ENCODE results near the gene APLP2.

DNA sequence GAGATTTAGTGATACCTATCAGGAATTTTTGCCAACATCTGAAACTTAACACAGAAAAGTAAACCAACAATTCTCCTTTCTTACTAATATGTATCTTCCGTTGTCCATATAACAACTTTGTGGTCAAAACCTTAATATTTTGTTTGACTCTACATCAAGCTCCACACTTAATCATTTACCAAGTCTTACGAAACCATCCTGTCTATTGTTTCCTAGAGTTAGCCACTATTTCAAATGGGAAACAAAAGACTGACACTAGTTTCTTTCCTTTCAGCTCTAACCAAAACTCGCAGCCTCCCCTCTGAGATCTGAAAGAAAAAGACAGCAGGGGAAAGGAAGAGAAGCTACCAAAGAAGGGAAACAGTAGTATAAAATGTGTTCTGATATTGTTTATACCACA lies 40.6 kb upstream of the APLP2 start:
- TF ChIP-seq, protein P1, sequence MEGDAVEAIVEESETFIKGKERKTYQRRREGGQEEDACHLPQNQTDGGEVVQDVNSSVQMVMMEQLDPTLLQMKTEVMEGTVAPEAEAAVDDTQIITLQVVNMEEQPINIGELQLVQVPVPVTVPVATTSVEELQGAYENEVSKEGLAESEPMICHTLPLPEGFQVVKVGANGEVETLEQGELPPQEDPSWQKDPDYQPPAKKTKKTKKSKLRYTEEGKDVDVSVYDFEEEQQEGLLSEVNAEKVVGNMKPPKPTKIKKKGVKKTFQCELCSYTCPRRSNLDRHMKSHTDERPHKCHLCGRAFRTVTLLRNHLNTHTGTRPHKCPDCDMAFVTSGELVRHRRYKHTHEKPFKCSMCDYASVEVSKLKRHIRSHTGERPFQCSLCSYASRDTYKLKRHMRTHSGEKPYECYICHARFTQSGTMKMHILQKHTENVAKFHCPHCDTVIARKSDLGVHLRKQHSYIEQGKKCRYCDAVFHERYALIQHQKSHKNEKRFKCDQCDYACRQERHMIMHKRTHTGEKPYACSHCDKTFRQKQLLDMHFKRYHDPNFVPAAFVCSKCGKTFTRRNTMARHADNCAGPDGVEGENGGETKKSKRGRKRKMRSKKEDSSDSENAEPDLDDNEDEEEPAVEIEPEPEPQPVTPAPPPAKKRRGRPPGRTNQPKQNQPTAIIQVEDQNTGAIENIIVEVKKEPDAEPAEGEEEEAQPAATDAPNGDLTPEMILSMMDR (IDR thresholded peaks at IDR 0.05) = no peak
- no peak for TF ChIP-seq ZNF317 (CRISPR knock-in tag; IDR thresholded peaks at IDR 0.05; ENCODE audit: borderline replicate concordance, low read depth)

Data from WTC11 (cell line).